OCI-LY7 (cell line): ENCODE data around the gene BNC1. TPM values are rescaled to one million over a fixed set of nuclear protein-coding genes. Genes with fewer than 3 reads are reported as not detected.

Experiments used
- BruUV-seq: library from RNA; stranded (reverse); fragments of 400-500 nt; replicated peaks from 2 replicates; lab custom pipeline; 2021; lab: Mats Ljungman, UMichigan
- CTCF ChIA-PET: fragments of 300-600 bp; sonication (Branson Sonifier 250); formaldehyde crosslinking; loops from one replicate; lab custom pipeline; 2022; ENCODE audit warnings: antibody characterized with exemption; ENCODE audit not compliant: unreplicated experiment; lab: Charles Lee
- POLR2A ChIA-PET: fragments of 300-600 bp; sonication (Branson Sonifier 250); formaldehyde crosslinking; loops from one replicate; lab custom pipeline; 2022; ENCODE audit warnings: antibody characterized with exemption; lab: Charles Lee
- DNase-seq: peaks from one replicate; pipeline ENCODE4 v3.0.0-alpha.2; 2015; ENCODE audit warnings: low spot score
- H2AFZ ChIP-seq: fragments of 200-600 bp; sonication (generic), shearing (Covaris generic); 2 replicates; pipeline ENCODE4 v1.6.1; 2014; ENCODE audit warnings: mild to moderate bottlenecking, antibody characterized with exemption, low read length, moderate library complexity
- H3K27ac ChIP-seq: fragments of 200-600 bp; sonication (generic); 2 replicates; pipeline ENCODE4 v1.5.1; 2014; ENCODE audit warnings: mixed run types, low read depth, mild to moderate bottlenecking, moderate library complexity, low read length, inconsistent platforms; ENCODE audit not compliant: poor library complexity, severe bottlenecking
- H3K36me3 ChIP-seq: fragments of 200-600 bp; sonication (generic); 2 replicates; pipeline ENCODE4 v1.6.1; 2014; ENCODE audit warnings: mild to moderate bottlenecking, antibody characterized with exemption, low read length, moderate library complexity, mixed read lengths; ENCODE audit not compliant: insufficient read depth
- H3K4me1 ChIP-seq: fragments of 200-600 bp; sonication (generic); 2 replicates; pipeline ENCODE4 v1.5.1; 2014; ENCODE audit warnings: mild to moderate bottlenecking, low read length; ENCODE audit not compliant: insufficient read depth, poor library complexity, severe bottlenecking
- H3K4me2 ChIP-seq: fragments of 200-600 bp; sonication (generic); 2 replicates; pipeline ENCODE4 v1.6.1; 2014; ENCODE audit warnings: mild to moderate bottlenecking, low read length
- H3K4me3 ChIP-seq: fragments of 200-600 bp; sonication (generic); 2 replicates; pipeline ENCODE4 v1.5.1; 2014; ENCODE audit warnings: mild to moderate bottlenecking, low read depth, low read length; ENCODE audit not compliant: poor library complexity, severe bottlenecking
- H3K79me2 ChIP-seq: fragments of 200-600 bp; sonication (generic); 2 replicates; pipeline ENCODE4 v1.6.1; 2016; ENCODE audit warnings: low read depth, mild to moderate bottlenecking, low read length, moderate library complexity, mixed read lengths; ENCODE audit not compliant: insufficient read depth
- H3K9me2 ChIP-seq: fragments of 200-600 bp; sonication (generic); 2 replicates; pipeline ENCODE4 v1.6.1; 2016; ENCODE audit warnings: mild to moderate bottlenecking, low read length, mixed read lengths; ENCODE audit not compliant: insufficient read depth
- H3K9me3 ChIP-seq: fragments of 200-600 bp; sonication (generic); 2 replicates; pipeline ENCODE4 v1.6.1; 2014; ENCODE audit warnings: mild to moderate bottlenecking, mixed run types, low read length, mixed read lengths
- H4K20me1 ChIP-seq: fragments of 200-600 bp; sonication (generic); 2 replicates; pipeline ENCODE4 v1.6.1; 2014; ENCODE audit warnings: mild to moderate bottlenecking, antibody characterized with exemption, low read length, moderate library complexity, mixed read lengths; ENCODE audit not compliant: insufficient read depth
- CTCF ChIP-seq: fragments of 200-600 bp; sonication (generic); conservative IDR thresholded peaks from 2 replicates; pipeline ENCODE4 v1.5.1; 2014; ENCODE audit warnings: mild to moderate bottlenecking, antibody characterized with exemption, low read length, moderate library complexity, mixed read lengths
- EZH2phosphoT487 ChIP-seq: fragments of 200-600 bp; sonication (generic); IDR thresholded peaks from 2 replicates; pipeline ENCODE4 v1.6.1; 2018; ENCODE audit warnings: low read depth, borderline replicate concordance, mild to moderate bottlenecking, mixed run types, antibody characterized with exemption, low read length, moderate library complexity, mixed read lengths
- intact Hi-C: fragments of 100-400 bp; cut with micrococcal nuclease; formaldehyde crosslinking; loops from one replicate; pipeline ENCODE4 v1.10.0; 2022; ENCODE audit not compliant: unreplicated experiment
- total RNA-seq, 2 experiments: library from RNA; depleted of rRNA in 1 of 2; stranded (reverse); fragments of >200 nt in 1 of 2; shearing (Covaris generic) in 1 of 2; gene quantifications; 2 replicates each; pipeline ENCODE4 v1.2.3, GENCODE V29; 2014 to 2022

The BNC1 gene
- total RNA-seq, 2 experiments from 2014 or later: not detected

GRCh38 chr15:83278191-83278590 is 6.3 kb downstream of the BNC1 start:
- H3K79me2 ChIP-seq: no peaks in the 10 kb centered on the region
- no TSS peak for BruUV-seq
- POLR2A ChIA-PET: no interaction called here
- intact Hi-C loops: no loop called here
- H3K9me2 ChIP-seq: no peaks in the 10 kb centered on the region
- H3K4me3 ChIP-seq: no peak overlapping the region
- no peaks in the 10 kb centered on the region for H4K20me1 ChIP-seq
- CTCF ChIA-PET: no interaction called here
- no peak for DNase-seq
- H3K4me1 ChIP-seq: no peaks in the 10 kb centered on the region
- no peak overlapping the region for H3K27ac ChIP-seq
- no peaks in the 10 kb centered on the region for H3K9me3 ChIP-seq
- no peaks in the 10 kb centered on the region for H3K36me3 ChIP-seq
- TF ChIP-seq EZH2phosphoT487: no peak
- no peak for TF ChIP-seq CTCF
- H2AFZ ChIP-seq: no peak overlapping the region
- no peak overlapping the region for H3K4me2 ChIP-seq

GRCh38 chr15:83276661-83277060 is 7.8 kb downstream of the BNC1 start:
- intact Hi-C loops: no loop called here
- no peak for DNase-seq
- TF ChIP-seq CTCF (no peak), EZH2phosphoT487 (no peak)
- Histone ChIP-seq H3K36me3 (no peaks in the 10 kb centered on the region), H3K4me1 (no peaks in the 10 kb centered on the region), H3K9me2 (no peaks in the 10 kb centered on the region), H3K9me3 (no peaks in the 10 kb centered on the region), H3K4me2 (no peak overlapping the region), H2AFZ (no peak overlapping the region), H3K4me3 (no peak overlapping the region), H4K20me1 (no peaks in the 10 kb centered on the region), H3K79me2 (no peaks in the 10 kb centered on the region), H3K27ac (no peak overlapping the region)
- no TSS peak for BruUV-seq
- CTCF ChIA-PET: no interaction called here
- POLR2A ChIA-PET: no interaction called here

DNA sequence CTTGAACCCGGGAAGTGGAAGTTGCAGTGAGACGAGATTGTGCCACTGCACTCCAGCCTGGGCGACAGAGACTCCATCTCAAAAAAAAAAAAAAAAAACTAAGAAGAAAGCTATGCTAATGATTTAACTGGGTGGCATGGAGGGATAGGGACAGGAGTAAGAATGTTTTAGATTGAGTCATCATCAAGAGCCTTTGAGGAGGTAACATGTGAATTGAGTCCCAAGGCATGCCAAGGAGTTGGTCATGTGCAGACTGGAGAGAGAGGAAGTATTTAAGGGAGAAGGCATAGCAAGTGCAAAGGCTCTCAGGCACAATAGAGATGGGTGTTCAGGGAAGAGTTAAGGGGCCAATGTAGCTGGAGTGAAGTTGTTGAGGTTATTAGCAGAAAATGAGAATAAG is 9.1 kb downstream of the BNC1 start:
- no peak overlapping the region for H3K27ac ChIP-seq
- no peaks in the 10 kb centered on the region for H4K20me1 ChIP-seq
- H3K9me2 ChIP-seq: no peaks in the 10 kb centered on the region
- TF ChIP-seq CTCF: no peak
- TF ChIP-seq EZH2phosphoT487: no peak
- intact Hi-C loops: no loop called here
- H3K36me3 ChIP-seq: no peaks in the 10 kb centered on the region
- no peak overlapping the region for H2AFZ ChIP-seq
- H3K4me3 ChIP-seq: no peak overlapping the region
- BruUV-seq: no TSS peak
- CTCF ChIA-PET: no interaction called here
- DNase-seq: no peak
- H3K9me3 ChIP-seq: no peaks in the 10 kb centered on the region
- H3K4me2 ChIP-seq: no peak overlapping the region
- no peaks in the 10 kb centered on the region for H3K79me2 ChIP-seq
- POLR2A ChIA-PET: no interaction called here
- no peaks in the 10 kb centered on the region for H3K4me1 ChIP-seq
